GM21381 (cell line): ENCODE measurements around the gene FMN1.

ENCODE experiments used
- ATAC-seq: cut with Tn5 transposase; IDR thresholded peaks from one replicate; pipeline ENCODE4 v1.9.1; 2021; ENCODE audit warnings: mild to moderate bottlenecking, moderate library complexity; ENCODE audit not compliant: unreplicated experiment

FMN1 gene

DNA sequence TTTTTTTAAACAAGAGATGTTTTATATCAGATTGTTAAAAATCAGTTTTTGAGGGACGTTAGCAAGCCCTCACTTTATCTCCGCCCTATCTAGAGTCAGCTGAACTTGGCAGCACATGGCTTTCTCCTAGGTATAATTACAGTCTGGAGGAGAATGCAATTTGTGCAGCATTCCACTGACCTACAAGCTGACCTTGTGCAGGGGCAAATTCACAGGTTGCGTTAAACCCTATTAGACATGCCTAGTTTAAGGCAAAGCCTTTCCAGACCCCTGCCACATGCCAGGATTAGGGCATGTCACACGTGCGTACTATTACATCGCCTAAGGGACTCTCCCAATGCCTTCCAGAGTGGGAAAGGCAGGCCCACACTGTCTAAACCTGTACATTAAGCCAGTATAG lies 252.7 kb downstream of the FMN1 start:
- ATAC-seq = no peak

DNA sequence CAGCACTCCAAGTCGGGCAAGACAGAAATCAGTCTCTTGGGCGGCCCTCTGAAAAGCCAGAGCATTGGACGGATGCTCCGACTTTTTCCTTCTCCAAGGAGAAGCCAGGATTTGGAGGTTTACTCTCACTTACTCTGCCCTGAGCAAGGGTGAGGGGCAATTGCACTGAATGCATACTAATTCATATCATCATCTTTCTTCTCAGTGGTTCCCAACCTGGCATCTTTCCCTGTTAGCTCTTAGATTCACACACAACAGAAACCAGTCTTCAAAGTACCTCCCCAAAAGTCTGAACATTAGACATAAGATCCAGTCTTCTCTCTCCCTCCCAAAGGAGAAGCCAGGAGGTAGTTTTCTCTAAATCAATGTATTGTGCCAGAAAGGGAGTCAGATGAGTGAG lies 257.5 kb downstream of the FMN1 start:
- no peak for ATAC-seq

DNA sequence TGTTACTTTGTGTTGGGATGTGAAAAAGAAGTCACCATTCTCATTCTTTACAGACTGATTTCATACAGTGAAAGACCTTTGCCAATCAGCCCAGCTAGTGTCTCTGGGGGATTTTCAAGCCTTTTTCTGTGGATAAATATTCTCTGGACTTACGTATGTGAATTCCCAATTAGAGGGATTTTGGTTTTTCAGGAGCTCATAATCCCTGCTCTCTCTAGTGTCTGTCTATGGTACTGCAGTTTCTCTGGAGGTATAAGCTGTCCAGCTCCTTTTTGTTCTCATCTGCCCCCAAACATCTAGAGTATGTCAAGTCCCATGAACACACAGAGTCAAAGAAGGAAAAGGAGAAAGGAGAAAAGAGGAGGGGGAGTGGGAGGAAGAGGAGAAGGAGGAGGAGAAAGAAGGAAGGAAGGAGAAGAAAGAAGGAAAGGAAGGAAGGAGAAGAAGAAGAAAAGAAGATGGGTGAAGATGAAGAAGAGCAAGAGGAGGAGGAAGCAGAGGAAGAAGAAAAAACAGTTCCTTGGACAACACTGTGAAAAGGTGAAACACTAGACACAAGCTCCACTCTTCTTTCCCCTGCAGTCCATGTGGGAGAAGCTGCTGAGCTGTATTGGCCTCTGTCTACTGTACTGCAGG lies 258.1 kb downstream of the FMN1 start:
- no peak for ATAC-seq

DNA sequence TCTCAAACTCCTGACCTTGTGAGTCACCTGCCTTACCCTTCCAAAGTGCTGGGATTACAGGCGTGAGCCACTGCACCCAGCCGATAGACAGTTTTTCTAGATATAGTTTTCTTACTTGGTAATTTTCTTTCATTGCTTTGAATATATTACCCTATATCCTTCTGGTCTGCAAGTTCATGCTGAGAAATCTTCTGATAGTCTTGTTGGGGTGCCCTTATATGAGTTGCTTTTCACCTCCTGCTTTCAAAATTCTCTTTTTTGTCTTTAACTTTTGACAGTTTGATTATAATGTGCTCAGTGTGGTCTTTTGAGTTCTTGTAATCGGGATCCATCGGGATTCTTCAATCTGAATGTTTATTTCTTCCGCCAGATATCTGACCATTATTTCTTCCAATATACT lies 259.4 kb downstream of the FMN1 start:
- no peak for ATAC-seq

DNA sequence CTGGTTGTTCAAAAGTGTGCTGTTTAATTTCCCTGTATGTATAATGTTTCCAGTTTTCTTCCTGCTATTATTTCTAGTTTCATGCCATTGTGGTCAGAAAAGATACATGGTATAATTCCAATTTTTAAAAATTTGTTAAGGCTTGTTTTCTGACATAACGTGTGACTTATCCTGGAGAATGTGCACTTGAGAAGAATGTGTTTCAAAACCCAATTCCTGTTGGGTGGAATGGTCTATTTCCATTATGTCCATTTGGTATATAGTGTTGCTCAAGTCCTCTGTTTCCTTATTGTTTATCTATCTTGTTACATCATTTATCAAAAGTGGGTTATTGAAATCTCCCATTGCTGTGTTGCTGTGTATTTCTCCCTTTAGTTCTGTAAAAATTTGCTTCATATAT lies 261.3 kb downstream of the FMN1 start:
- no peak for ATAC-seq

DNA sequence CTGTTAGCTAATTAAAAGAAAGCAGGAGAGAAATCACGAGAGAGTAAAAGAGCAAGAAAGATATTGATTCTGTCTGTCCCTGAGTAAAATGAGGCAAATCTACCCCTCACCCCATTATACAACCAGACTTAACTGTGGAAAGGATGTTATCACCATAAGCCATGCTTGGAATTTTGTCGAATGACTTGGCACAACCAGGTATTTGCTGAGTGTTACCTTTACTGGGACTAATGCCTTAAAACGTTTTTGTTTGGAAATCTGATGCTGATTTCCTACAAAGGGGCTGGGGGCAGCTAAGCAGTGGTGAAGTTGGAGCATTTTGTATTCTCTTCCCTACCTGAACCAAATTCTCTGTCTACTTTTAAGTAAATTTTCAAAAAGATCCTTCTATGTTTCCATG lies 265.6 kb downstream of the FMN1 start:
- ATAC-seq = no peak

DNA sequence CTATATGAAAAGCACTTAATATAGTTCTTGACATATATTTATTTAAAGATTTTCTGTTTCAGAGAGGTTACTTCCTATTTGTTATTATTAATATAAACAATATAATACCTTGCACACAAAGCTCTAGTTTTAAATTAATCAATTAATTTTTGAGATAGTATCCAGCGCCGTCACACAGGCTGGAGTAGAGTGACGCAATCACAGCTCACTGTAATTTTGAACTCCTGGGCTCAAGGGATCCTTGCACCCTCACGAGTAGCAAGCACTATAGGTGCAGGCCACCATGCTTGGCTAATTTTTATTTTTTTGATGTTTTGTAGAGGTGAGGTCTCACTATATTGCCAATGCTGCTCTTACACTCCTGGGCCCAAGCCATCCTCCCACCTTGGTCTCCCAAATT lies 267.4 kb downstream of the FMN1 start:
- ATAC-seq = no peak

DNA sequence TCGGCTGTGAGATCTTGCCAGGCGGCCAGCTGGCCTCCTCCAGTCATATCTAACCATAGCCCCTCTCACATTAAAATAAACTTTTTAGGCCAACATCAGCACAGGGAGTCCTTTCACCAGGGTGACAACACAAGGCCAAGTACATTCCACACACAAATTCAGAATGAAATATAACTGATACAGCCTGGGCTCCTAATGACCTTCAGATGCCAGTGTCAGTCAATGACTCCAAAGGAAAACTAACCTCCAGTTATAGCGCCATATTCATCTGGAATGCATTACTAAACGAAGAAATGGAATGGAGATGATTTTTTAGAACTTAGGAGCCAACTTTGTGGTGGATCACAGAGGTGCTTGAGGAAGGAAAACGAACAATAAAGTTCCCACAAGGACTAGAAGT lies 271.3 kb downstream of the FMN1 start:
- no peak for ATAC-seq

DNA sequence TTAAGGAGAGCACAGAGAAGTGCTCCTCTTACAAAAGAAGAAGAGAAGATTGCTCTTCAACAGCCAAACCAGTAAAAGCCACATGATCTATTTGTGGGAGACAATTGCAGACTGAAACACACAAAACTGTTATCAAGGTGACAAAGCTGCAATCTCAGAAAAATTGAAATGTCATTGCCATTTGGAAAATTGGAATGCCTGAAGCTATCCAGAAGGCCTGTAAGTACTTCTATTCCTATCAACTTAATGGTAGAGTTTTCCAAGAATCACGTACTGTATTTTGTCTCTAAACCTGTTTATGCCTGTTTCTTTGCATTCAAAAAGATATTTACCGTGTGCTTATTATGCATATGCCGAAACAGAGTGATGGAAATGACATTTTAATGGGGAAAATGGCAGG lies 272.0 kb downstream of the FMN1 start:
- no peak for ATAC-seq

DNA sequence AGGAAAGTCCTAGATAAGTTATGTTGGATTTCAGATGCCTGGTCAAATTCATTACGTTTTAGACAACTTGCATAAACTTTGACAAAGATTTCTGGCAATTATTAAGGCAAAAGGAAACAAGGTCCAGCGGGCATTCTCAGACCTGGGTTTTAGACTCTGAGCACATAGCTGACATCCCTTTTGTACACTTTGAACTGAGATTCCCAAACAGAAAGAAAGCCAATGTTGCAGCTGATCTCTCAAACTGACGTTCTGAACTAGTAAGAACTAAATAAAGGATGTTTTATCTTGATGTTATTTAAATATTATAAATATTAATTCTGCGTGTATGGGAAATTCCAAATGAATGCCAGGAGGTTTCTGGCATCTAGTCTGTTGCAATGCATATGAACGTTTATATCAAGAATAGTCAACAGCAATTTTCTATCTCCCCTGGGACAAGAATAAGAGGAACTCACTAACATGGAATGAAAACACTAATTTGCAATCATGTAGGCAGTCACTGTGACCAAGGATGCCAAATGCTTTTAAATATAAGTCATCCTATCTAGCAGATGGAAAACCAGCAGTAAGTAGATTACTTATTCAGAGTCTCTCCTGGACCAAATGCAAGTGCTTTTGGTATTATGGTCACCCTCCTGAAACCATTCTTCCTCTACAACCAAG lies 274.6 kb downstream of the FMN1 start:
- ATAC-seq = no peak

DNA sequence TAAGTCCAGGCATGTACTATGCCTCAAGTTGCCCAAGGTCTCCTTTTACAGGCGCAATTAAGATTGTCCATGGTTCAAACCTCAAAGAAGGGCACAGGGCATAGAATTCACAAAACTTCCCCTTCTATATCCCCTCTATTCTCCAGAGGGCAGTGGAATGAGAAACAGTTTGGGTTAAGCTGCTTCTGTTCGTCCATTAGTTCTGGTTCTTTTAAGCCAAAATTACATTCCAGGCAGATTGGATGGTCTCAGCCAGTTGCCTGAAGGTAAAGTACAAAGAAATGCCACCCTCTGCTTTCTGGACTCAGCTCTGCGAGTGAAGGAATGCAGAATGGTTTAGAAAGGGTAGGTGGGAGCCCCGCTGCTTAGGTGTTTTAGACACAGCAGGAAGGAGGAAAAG lies 276.0 kb downstream of the FMN1 start:
- ATAC-seq = no peak

DNA sequence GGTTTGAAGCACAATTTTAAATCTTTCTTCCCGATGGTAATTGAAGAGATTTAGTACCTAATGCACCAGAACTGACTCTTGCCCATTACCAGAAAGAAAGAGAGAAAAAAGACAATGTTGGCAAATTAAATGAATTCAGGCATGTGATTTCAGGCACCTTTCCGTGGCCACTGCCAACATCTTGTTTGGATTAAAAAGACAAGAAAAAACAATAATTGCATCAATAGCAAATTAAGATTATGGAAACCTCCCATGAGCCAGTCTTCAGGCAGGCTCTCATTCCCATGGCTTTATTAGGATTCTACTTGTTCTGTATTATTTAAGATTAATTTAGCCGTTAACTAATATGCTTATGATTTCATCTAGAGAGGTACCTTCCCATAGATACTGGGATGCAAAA lies 283.7 kb downstream of the FMN1 start:
- ATAC-seq = no peak

DNA sequence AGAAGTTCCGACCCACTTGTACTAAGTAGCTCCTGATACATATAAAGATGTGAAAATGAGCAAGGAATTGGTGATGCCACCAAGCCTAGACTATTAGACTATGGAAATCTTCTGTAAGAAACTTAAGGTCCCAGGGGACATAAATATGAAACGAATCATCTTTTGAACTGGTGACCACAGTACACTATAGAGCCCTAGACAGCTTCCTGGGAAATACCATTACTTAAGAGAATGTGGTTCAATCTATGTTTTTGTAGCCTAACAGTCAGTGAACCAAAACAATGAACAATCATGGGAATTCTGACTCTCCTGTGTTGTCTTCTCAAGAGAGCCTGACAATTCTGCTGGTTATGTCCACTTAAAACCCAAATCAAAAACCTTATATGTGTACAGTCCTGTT lies 285.1 kb downstream of the FMN1 start:
- no peak for ATAC-seq

DNA sequence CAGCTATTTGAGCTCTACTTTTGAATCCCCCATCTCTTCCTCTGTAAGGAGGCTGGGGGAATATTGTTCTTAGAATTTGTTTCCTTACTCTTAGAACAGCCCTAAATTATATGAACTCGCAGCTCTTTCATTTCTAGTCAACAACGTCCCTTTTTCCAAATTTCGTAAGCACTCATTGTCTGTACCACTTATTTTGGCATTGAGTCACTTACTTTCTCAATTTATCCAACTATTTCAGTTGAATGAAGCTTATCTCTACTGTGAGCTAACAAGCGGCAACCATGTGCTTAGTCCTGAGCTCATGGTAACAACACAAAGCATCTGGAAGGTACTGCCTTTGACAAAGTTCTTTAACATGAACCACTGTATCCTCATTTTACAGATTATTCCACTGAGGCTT lies 285.6 kb downstream of the FMN1 start:
- no peak for ATAC-seq

DNA sequence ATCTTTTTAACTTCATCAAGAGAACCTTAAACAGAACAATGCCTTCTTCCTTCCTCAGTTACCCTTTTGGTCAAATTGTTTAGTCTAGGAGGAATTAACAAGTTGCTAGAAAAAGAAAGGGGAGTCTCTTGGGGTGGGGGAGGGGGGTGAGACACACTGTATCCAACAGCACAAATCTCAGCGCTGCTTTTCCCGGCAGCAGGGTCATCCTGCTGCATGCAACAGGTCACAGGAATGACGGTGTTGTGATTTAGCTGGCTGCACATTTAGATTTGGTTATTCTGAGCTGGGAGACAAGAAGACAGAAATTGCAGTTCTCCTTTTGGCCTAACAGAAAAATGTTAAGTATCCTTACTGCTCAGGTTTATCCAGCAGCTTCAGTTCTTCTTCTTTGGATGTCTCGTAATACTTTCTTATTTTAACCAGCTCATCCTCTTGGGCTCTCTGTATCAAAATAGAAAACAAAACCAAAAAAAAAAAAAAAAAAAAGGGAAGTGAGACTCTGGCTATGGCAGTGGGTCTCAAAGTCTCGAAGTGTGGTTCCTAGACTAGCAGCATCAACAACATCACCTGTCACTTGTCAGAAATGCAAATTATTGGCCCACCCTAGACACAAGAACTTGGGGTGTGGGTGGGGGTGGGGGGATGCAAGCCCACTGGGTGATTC lies 286.2 kb downstream of the FMN1 start:
- ATAC-seq = peak; percentile 75

DNA sequence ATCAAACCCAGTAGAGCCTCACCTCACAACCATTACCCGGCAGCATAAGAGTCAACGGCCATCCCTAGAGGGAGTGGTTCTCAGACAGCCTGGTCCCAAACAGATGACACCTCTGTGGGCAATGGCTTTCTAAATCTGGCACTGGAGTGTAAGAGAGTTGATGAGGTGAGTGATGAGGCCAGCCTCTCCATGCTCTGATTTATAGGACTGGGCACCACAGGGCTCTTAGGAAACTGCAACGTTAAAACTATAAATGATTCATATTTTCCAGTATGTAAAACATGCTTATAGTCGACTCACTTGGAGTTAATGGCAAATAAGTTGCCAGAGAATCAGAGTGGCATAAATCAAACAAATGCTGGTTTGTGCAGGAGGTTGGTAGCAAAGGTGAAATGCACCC lies 289.0 kb downstream of the FMN1 start:
- no peak for ATAC-seq

DNA sequence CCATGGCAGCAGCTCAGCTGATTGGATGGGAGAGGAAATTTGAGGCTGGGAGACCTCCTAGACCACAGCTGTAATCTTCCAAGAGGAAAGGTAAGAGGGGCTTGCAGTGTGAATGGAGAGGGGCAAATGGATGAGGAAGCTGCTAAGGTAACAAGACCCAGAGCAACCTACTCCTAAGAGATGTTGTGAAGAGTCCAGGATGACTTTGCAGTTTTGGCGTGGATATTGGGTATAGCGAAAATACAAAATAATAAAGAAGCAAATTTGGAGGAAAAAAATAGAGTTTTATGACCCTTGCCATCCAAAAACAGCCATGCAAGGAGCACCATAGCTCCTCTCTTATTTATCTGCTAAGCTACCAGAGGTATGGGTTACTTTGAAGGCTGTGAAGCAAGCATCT lies 290.1 kb downstream of the FMN1 start:
- no peak for ATAC-seq

DNA sequence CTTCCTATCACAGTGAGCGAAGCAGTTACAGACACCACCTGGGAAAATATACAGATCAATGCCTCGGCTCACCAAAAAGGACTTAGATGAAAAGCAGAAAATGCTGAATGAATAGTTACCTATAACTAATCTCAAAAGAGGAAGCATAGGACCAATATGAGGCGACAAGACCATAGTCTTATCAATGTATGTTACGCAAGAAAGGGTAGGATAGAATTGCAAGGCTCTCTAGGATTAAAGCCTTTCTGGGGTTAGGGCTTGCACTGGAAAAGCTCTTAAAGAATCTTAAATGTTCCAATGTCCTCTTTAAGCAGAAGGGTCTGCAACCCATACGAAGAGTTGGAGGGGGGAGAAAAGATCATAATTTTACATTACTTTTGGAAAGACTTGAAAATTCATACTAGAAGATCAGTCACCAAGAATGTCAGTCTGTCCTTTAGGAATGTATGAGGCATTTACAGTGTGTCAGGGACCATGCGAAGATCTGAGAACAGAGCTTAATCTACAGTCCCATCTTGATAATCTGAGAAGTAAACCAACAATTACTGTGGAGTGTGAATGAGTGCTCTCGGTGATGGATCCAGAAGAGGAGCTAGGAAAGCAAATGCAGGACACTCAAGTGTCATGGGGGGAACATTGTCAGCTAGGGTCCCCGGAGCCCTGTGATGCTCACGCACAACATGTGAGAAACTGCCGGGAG lies 290.8 kb downstream of the FMN1 start:
- no peak for ATAC-seq

DNA sequence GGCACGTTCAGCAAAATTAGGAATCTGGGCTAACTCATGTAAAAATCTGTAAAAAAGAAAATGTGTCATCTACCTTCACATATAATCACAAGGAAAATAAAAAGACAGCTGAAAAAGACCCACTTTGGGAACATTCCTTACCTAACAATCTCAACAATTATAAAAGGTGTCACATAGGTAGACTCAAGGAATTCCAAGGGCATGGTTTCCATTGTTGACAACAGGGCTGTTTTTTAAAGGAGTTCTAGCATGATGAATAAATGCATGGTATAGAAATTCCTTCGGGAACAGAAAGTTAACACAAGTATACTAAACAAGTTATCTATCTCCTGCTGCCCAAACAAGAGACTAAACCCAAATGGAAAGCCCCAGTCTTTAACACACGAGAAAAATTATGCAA lies 292.5 kb downstream of the FMN1 start:
- ATAC-seq = no peak

DNA sequence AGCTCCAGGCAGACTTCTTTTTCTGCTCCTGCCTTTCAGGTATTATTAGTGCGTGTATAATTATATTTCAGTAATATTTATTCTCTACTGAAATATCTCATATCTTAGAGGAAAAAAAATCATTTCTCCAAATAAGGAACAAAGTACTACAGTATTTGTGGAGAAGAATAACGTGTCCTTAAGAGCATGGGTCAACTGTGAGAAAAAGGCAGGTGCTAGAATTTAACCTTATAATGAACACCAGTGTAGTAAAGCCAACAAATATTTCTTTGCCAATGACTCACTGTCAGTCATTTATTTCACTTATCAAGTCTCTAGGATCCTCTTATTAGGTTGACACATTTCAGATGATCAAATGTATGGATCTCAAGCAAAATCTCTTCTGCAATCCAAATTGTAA lies 293.3 kb downstream of the FMN1 start:
- no peak for ATAC-seq

DNA sequence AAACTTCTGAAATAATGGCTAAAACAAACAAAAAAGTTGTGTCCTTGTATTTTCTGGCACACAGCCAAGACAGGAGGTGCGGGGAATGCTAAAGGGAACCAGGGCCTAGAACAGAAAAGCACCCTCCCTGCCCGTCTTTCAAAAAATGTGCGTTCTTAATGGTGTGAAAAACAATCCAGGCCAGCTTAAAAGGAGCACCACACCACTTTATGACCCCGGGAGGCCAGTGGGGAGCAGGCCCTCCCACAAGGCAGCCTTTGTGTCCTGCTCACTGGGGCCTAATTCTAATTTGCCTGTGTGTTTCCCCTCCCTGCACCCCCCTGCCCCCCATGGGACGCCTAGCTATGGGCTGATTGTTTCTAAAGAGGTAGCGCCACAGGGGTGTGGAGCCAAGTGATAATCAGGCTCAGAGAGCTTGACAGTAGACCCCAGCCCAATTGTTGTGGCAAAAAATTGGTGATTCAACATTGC lies 295.4 kb downstream of the FMN1 start:
- ATAC-seq = no peak

DNA sequence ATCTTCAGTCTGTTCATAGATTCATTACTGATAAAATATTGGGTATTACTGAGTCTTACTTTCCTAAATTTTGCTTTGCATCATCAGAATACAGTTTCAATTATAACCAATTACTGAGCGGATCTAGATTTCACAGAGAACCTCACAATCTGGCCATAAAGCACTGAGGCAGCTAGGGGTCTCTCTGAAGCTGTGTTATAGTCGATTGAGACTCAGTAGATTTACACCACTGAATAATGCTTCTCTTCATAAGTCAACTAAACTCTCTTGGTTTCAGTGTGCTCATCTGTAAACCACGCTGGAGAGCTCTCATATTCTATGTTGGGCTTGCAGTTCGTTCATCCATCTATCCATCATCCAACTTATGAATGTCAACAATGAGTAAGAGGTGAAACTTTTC lies 296.1 kb downstream of the FMN1 start:
- ATAC-seq = no peak
